GM23338 (cell line): ENCODE data around the gene KIAA1328. TPM values are rescaled to one million over a fixed set of nuclear protein-coding genes. Genes with fewer than 3 reads are reported as not detected.

Experiments
- ATAC-seq: fragments of 200-7000 bp; cut with Tn5 transposase; 3 replicates; pipeline ENCODE4 v1.9.1; 2020
- DNase-seq: peaks from one replicate; pipeline ENCODE4 v3.0.0-alpha.2; 2015; ENCODE audit warnings: low spot score
- H2AFZ ChIP-seq: fragments of 200-600 bp; sonication (generic); 2 replicates; pipeline ENCODE4 v1.8.0; 2016; ENCODE audit warnings: antibody characterized with exemption, mild to moderate bottlenecking, moderate library complexity
- H3F3A ChIP-seq: fragments of 200-600 bp; sonication (generic); replicated peaks from 2 replicates; pipeline ENCODE4 v1.8.0; 2017; ENCODE audit warnings: antibody characterized with exemption, mixed run types, low read depth
- H3K27ac ChIP-seq: fragments of 200-600 bp; sonication (generic); 2 replicates; pipeline ENCODE4 v1.6.1; 2016; ENCODE audit warnings: low read depth
- H3K27me3 ChIP-seq: fragments of 200-600 bp; sonication (generic); 2 replicates; pipeline ENCODE4 v1.8.0; 2016; ENCODE audit warnings: mild to moderate bottlenecking, mixed run types, moderate library complexity; ENCODE audit not compliant: insufficient read depth
- H3K36me3 ChIP-seq: fragments of 200-600 bp; sonication (generic); 2 replicates; pipeline ENCODE4 v1.8.0; 2016; ENCODE audit warnings: mild to moderate bottlenecking; ENCODE audit not compliant: insufficient read depth
- H3K4me1 ChIP-seq: fragments of 200-600 bp; sonication (generic); 2 replicates; pipeline ENCODE4 v1.8.0; 2016; ENCODE audit warnings: mild to moderate bottlenecking, moderate library complexity; ENCODE audit not compliant: insufficient read depth
- H3K4me2 ChIP-seq: fragments of 200-600 bp; sonication (generic); 2 replicates; pipeline ENCODE4 v1.7.1; 2017; ENCODE audit warnings: mixed run types
- H3K4me3 ChIP-seq: fragments of 200-600 bp; sonication (generic); 2 replicates; pipeline ENCODE4 v1.6.1; 2016; ENCODE audit warnings: mixed run types
- H3K79me2 ChIP-seq: fragments of 200-600 bp; sonication (generic); replicated peaks from 2 replicates; pipeline ENCODE4 v1.8.0; 2017; ENCODE audit warnings: mild to moderate bottlenecking; ENCODE audit not compliant: insufficient read depth
- H3K9me2 ChIP-seq: fragments of 200-600 bp; sonication (generic); 2 replicates; pipeline ENCODE4 v1.8.0; 2017; ENCODE audit not compliant: insufficient read depth
- H4K20me1 ChIP-seq: fragments of 200-600 bp; sonication (generic); replicated peaks from 2 replicates; pipeline ENCODE4 v1.8.0; 2017; ENCODE audit warnings: mild to moderate bottlenecking; ENCODE audit not compliant: insufficient read depth
- H3K27ac Mint-ChIP-seq: 2 replicates; pipeline ENCODE4 v1.8.0; 2020; ENCODE audit warnings: inconsistent platforms, mild to moderate bottlenecking, moderate library complexity, mixed read lengths
- H3K27me3 Mint-ChIP-seq: 3 replicates; pipeline ENCODE4 v1.8.0; 2022; ENCODE audit warnings: low read depth, mild to moderate bottlenecking, moderate library complexity, mixed read lengths, inconsistent platforms; ENCODE audit not compliant: insufficient read depth, poor library complexity
- H3K36me3 Mint-ChIP-seq: 3 replicates; pipeline ENCODE4 v1.8.0; 2021; ENCODE audit warnings: low read depth, mild to moderate bottlenecking, inconsistent platforms, moderate library complexity, mixed read lengths
- H3K4me1 Mint-ChIP-seq: 3 replicates; pipeline ENCODE4 v1.8.0; 2020; ENCODE audit warnings: mild to moderate bottlenecking, inconsistent platforms, mixed read lengths
- H3K4me3 Mint-ChIP-seq: 3 replicates; pipeline ENCODE4 v1.8.0; 2021; ENCODE audit warnings: moderate library complexity, mild to moderate bottlenecking, inconsistent platforms, mixed read lengths
- H3K9me3 Mint-ChIP-seq: 3 replicates; pipeline ENCODE4 v1.8.0; 2020; ENCODE audit warnings: moderate library complexity, mild to moderate bottlenecking, inconsistent platforms, mixed read lengths
- CREB1 ChIP-seq: fragments of 250-450 bp; sonication (Bioruptor Pico); IDR thresholded peaks from 2 replicates; pipeline ENCODE4 v1.5.0; 2020; ENCODE audit warnings: low read depth, mild to moderate bottlenecking, moderate library complexity
- EZH2 ChIP-seq: fragments of 200-600 bp; sonication (generic); IDR thresholded peaks from one replicate; pipeline ENCODE4 v1.8.0; 2017; ENCODE audit warnings: antibody characterized with exemption, mild to moderate bottlenecking, low read depth; ENCODE audit not compliant: unreplicated experiment
- JUNB ChIP-seq: IDR thresholded peaks from one replicate; pipeline ENCODE4 v1.6.1; 2016; ENCODE audit warnings: antibody characterized with exemption; ENCODE audit not compliant: unreplicated experiment
- POLR2AphosphoS5 ChIP-seq: IDR thresholded peaks from 2 replicates; pipeline ENCODE4 v1.6.1; 2016; ENCODE audit warnings: antibody characterized with exemption, low read depth
- STAT1 ChIP-seq: IDR thresholded peaks from one replicate; pipeline ENCODE4 v1.6.1; 2016; ENCODE audit warnings: antibody characterized with exemption; ENCODE audit not compliant: unreplicated experiment
- ZNF331 ChIP-seq: fragments of 250-450 bp; sonication (Bioruptor Pico); IDR thresholded peaks from 2 replicates; pipeline ENCODE4 v1.5.0; 2020; ENCODE audit warnings: low read depth, mild to moderate bottlenecking, moderate library complexity
- polyA plus RNA-seq: library from polyadenylated mRNA; unstranded; fragments of >200 nt; fragmentation: Nextera tagmentation; extraction: Ambion mirVana; gene quantifications from 2 replicates; pipeline ENCODE4 v1.2.1, GENCODE V29; 2016
- total RNA-seq: library from RNA; depleted of rRNA; stranded (reverse); fragments of >200 nt; shearing (Covaris generic); gene quantifications from 2 replicates; pipeline ENCODE4 v1.2.3, GENCODE V29; 2014
- TF ChIP-seq, protein P1 (sequence below): IDR thresholded peaks from one replicate; pipeline ENCODE4 v1.6.1; 2018; ENCODE audit warnings: antibody characterized with exemption; ENCODE audit not compliant: unreplicated experiment
- TF ChIP-seq, protein P2 (sequence below): IDR thresholded peaks from 2 replicates; pipeline ENCODE4 v1.6.1; 2016; ENCODE audit warnings: antibody characterized with exemption
- TF ChIP-seq, protein P3 (sequence below), 2 experiments: fragments of 200-600 bp in 1 of 2; sonication (generic) in 1 of 2; conservative IDR thresholded peaks; 2 replicates each; pipeline versions ENCODE4 v1.5.1 to v1.6.1; 2016 to 2017; ENCODE audit warnings: antibody characterized with exemption in 2 of 2, low read depth in 2 of 2, mild to moderate bottlenecking in 2 of 2, moderate library complexity in 1 of 2

Gene KIAA1328
- total and polyA plus RNA-seq, 2 experiments from 2014 or later = 5.2 to 8.4 TPM

DNA sequence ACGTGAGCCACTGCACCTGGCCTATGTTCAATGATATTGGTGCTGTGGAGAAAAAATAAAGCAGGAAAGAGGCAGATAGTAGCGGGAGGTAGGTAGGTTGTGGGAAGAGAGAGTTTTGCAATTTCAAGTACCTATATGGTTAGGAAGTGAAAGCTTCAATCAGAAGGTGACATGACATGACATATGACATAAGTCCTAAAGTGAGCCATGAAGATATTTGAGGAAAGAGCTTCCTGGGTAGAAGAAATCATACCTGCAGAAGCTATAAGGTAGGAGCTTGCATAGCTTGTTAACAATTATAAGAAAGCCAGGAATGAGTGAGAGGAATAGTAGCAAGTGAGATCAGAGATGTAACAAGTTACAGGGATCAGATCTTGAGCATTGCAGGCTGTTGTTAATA lies 4.2 kb downstream of the KIAA1328 start:
- no peak overlapping the region for H3K27ac ChIP-seq
- H4K20me1 ChIP-seq = no peaks in the 10 kb centered on the region; the same call in 1 of the 2 replicates
- TF ChIP-seq, protein P1, sequence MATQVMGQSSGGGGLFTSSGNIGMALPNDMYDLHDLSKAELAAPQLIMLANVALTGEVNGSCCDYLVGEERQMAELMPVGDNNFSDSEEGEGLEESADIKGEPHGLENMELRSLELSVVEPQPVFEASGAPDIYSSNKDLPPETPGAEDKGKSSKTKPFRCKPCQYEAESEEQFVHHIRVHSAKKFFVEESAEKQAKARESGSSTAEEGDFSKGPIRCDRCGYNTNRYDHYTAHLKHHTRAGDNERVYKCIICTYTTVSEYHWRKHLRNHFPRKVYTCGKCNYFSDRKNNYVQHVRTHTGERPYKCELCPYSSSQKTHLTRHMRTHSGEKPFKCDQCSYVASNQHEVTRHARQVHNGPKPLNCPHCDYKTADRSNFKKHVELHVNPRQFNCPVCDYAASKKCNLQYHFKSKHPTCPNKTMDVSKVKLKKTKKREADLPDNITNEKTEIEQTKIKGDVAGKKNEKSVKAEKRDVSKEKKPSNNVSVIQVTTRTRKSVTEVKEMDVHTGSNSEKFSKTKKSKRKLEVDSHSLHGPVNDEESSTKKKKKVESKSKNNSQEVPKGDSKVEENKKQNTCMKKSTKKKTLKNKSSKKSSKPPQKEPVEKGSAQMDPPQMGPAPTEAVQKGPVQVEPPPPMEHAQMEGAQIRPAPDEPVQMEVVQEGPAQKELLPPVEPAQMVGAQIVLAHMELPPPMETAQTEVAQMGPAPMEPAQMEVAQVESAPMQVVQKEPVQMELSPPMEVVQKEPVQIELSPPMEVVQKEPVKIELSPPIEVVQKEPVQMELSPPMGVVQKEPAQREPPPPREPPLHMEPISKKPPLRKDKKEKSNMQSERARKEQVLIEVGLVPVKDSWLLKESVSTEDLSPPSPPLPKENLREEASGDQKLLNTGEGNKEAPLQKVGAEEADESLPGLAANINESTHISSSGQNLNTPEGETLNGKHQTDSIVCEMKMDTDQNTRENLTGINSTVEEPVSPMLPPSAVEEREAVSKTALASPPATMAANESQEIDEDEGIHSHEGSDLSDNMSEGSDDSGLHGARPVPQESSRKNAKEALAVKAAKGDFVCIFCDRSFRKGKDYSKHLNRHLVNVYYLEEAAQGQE = no peak
- TF ChIP-seq POLR2AphosphoS5 = no peak
- H3K36me3 ChIP-seq = no peaks in the 10 kb centered on the region
- H3K4me1 ChIP-seq = no peaks in the 10 kb centered on the region
- no peaks in the 10 kb centered on the region for H3K79me2 ChIP-seq
- Mint-ChIP-seq H3K36me3 (peaks cover 7% of the 10 kb centered on the region; the same call in 1 of the 3 replicates), H3K9me3 (no peaks in the 10 kb centered on the region), H3K27me3 (no peaks in the 10 kb centered on the region), H3K4me3 (no peak overlapping the region), H3K27ac (no peak overlapping the region; the same call in 1 of the 2 replicates), H3K4me1 (peaks cover 10% of the 10 kb centered on the region)
- ATAC-seq = no peak
- no peak overlapping the region for H3K4me2 ChIP-seq
- no peaks in the 10 kb centered on the region for H3K27me3 ChIP-seq
- no peak overlapping the region for H2AFZ ChIP-seq
- no peaks in the 10 kb centered on the region for H3K9me2 ChIP-seq
- no peaks in the 10 kb centered on the region; the same call in 1 of the 2 replicates for H3F3A ChIP-seq
- no peak for DNase-seq
- H3K4me3 ChIP-seq = no peak overlapping the region

DNA sequence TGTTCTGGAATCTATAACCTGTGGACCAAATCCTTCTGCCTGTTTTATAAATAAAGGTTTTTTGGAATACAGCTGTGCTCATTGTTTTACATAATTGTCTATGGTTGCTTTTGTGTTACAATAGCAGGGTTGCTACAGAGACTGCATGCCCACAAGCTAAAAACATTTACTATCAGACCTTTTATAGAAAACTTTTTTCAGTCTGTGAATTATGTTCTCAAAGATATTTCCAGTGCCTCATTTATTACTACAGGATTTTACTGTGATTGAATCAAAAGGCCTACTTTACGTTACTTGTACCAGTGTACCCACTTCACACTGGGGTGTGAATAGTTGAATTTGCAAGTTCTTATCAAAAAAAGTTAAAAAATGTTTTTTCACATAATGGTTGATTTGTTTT lies 7.0 kb downstream of the KIAA1328 start:
- Mint-ChIP-seq H3K4me1 (no peaks in the 10 kb centered on the region), H3K9me3 (no peaks in the 10 kb centered on the region), H3K27ac (no peak overlapping the region), H3K27me3 (no peaks in the 10 kb centered on the region), H3K4me3 (no peak overlapping the region), H3K36me3 (peaks cover 10% of the 10 kb centered on the region; the same call in 2 of the 3 replicates)
- DNase-seq (no peak), ATAC-seq (no peak)
- Histone ChIP-seq H3K4me2 (no peak overlapping the region), H3K79me2 (no peaks in the 10 kb centered on the region), H3K27ac (no peak overlapping the region), H3K4me3 (no peak overlapping the region), H3F3A (no peaks in the 10 kb centered on the region), H3K4me1 (no peaks in the 10 kb centered on the region), H3K27me3 (no peaks in the 10 kb centered on the region), H2AFZ (no peak overlapping the region), H3K9me2 (no peaks in the 10 kb centered on the region), H4K20me1 (no peaks in the 10 kb centered on the region; the same call in 1 of the 2 replicates), H3K36me3 (no peaks in the 10 kb centered on the region)
- TF ChIP-seq, protein P1 = no peak
- TF ChIP-seq, protein P2, sequence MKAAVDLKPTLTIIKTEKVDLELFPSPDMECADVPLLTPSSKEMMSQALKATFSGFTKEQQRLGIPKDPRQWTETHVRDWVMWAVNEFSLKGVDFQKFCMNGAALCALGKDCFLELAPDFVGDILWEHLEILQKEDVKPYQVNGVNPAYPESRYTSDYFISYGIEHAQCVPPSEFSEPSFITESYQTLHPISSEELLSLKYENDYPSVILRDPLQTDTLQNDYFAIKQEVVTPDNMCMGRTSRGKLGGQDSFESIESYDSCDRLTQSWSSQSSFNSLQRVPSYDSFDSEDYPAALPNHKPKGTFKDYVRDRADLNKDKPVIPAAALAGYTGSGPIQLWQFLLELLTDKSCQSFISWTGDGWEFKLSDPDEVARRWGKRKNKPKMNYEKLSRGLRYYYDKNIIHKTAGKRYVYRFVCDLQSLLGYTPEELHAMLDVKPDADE = no peak
- TF ChIP-seq STAT1 = no peak
- no peak for TF ChIP-seq CREB1 (CRISPR knock-in tag)
- TF ChIP-seq ZNF331 (CRISPR knock-in tag) = no peak
- TF ChIP-seq, protein P3, sequence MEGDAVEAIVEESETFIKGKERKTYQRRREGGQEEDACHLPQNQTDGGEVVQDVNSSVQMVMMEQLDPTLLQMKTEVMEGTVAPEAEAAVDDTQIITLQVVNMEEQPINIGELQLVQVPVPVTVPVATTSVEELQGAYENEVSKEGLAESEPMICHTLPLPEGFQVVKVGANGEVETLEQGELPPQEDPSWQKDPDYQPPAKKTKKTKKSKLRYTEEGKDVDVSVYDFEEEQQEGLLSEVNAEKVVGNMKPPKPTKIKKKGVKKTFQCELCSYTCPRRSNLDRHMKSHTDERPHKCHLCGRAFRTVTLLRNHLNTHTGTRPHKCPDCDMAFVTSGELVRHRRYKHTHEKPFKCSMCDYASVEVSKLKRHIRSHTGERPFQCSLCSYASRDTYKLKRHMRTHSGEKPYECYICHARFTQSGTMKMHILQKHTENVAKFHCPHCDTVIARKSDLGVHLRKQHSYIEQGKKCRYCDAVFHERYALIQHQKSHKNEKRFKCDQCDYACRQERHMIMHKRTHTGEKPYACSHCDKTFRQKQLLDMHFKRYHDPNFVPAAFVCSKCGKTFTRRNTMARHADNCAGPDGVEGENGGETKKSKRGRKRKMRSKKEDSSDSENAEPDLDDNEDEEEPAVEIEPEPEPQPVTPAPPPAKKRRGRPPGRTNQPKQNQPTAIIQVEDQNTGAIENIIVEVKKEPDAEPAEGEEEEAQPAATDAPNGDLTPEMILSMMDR (conservative IDR thresholded peaks at IDR 0.05; ENCODE audit: low read depth in 2 of 2) = no peak
- no peak for TF ChIP-seq EZH2
- no peak for TF ChIP-seq POLR2AphosphoS5
- no peak for TF ChIP-seq JUNB
